Peyer's patch (tissue), 4 donors: ENCODE results near the gene LBX2. TPM values are rescaled to one million over a fixed set of nuclear protein-coding genes. Genes with fewer than 3 reads are reported as not detected.
A peak's percentile ranks its signal among the peaks of the same experiment; 100 is the strongest.

Source experiments
- DNase-seq, 3 donors: peaks; one replicate each; pipeline ENCODE4 v3.0.0-alpha.2; 2017 to 2019
- H3K27ac ChIP-seq, 4 donors: fragments of 200-600 bp; sonication (generic); one replicate each; pipeline ENCODE4 v1.5.1; 2016 to 2019
- H3K27me3 ChIP-seq, 2 donors: fragments of 200-600 bp; sonication (generic); one replicate each; pipeline ENCODE4 v1.5.1; 2019
- H3K36me3 ChIP-seq, 3 donors: fragments of 200-600 bp; sonication (generic); one replicate each; pipeline ENCODE4 v1.5.1; 2016 to 2019
- H3K4me1 ChIP-seq, 4 donors: fragments of 200-600 bp; sonication (generic); one replicate each; pipeline ENCODE4 v1.5.1; 2016 to 2019
- H3K4me3 ChIP-seq, 4 donors: fragments of 200-600 bp; sonication (generic); 1 replicate in 3 of 4; 2 replicates in 1 of 4; pipeline ENCODE4 v1.5.1; 2016 to 2019; ENCODE audit warnings: mild to moderate bottlenecking in 1 of 4
- H3K9me3 ChIP-seq, 4 donors: fragments of 200-600 bp; sonication (generic); one replicate each; pipeline ENCODE4 v1.5.1; 2016 to 2019; ENCODE audit warnings: mild to moderate bottlenecking in 1 of 4
- CTCF ChIP-seq, 6 experiments: fragments of 450-650 bp in 4 of 6; fragments of 200-600 bp in 2 of 6; sonication (generic) in 1 of 6; IDR thresholded peaks; one replicate each; pipeline ENCODE4 v1.5.1; 2017 to 2019; ENCODE audit warnings: antibody characterized with exemption in 6 of 6, mild to moderate bottlenecking in 3 of 6, moderate library complexity in 1 of 6
- POLR2A ChIP-seq, 2 donors: fragments of 450-650 bp; IDR thresholded peaks; one replicate each; pipeline ENCODE4 v1.5.1; 2017; ENCODE audit warnings: antibody characterized with exemption in 2 of 2, mild to moderate bottlenecking in 2 of 2, moderate library complexity in 2 of 2
- total RNA-seq, 4 donors: library from RNA; depleted of rRNA; stranded (reverse); fragments of >200 nt; gene quantifications; one replicate each; pipeline ENCODE4 v1.1.0, GENCODE V29; 2016

LBX2 gene
- total RNA-seq, 4 donors from 2014 or later = 2.8 to 6.9 (median 6.8) TPM; not detected in 1

GRCh38 chr2:74481961-74482800, 17.2 kb downstream of the LBX2 start:
- peaks cover 0 to 36% (median 13%) of the 10 kb centered on the region in 4 donors for H3K4me1 ChIP-seq
- peak overlapping the region; percentile 77 to 87 (median 80) for H3K4me3 ChIP-seq
- peaks cover 0 to 43% (median 0%) of the 10 kb centered on the region in 3 donors for H3K36me3 ChIP-seq
- H3K9me3 ChIP-seq = no peaks in the 10 kb centered on the region
- H3K27me3 ChIP-seq = no peaks in the 10 kb centered on the region
- peak overlapping the region; percentile 86 to 93 (median 92) for H3K27ac ChIP-seq
- DNase-seq = no peak
- TF ChIP-seq CTCF (IDR thresholded peaks at IDR 0.05) (no peak), POLR2A (IDR thresholded peaks at IDR 0.05) (no peak)

- peaks cover 0 to 47% (median 0%) of the 10 kb centered on the region in 3 donors for H3K36me3 ChIP-seq
- H3K27ac ChIP-seq = peak overlapping the region in 2 of 4 donors; percentile 93
Observed at GRCh38 chr2:74481431-74481830, 18.0 kb downstream of the LBX2 start.

GRCh38 chr2:74474899-74475298, 24.5 kb downstream of the LBX2 start:
- Histone ChIP-seq H3K9me3 (no peaks in the 10 kb centered on the region), H3K27ac (no peak overlapping the region), H3K4me1 (peaks cover 2 to 33% (median 7%) of the 10 kb centered on the region in 4 donors), H3K27me3 (no peaks in the 10 kb centered on the region), H3K36me3 (peaks cover 0 to 39% (median 0%) of the 10 kb centered on the region in 3 donors), H3K4me3 (no peak overlapping the region)
- DNase-seq = peak in 1 of 3 donors; percentile 47
- peak in 1 of 6 experiments; percentile 23 for TF ChIP-seq CTCF (IDR thresholded peaks at IDR 0.05)
- no peak for TF ChIP-seq POLR2A (IDR thresholded peaks at IDR 0.05)

More at GRCh38 chr2:74481431-74481830, 18.0 kb downstream of the LBX2 start:
- Histone ChIP-seq H3K27me3 (no peaks in the 10 kb centered on the region), H3K9me3 (no peaks in the 10 kb centered on the region), H3K4me3 (peak overlapping the region; percentile 77 to 87 (median 80)), H3K4me1 (peaks cover 0 to 40% (median 13%) of the 10 kb centered on the region in 4 donors)
- TF ChIP-seq CTCF (IDR thresholded peaks at IDR 0.05) = no peak
- TF ChIP-seq POLR2A (IDR thresholded peaks at IDR 0.05) = no peak
- no peak for DNase-seq

GRCh38 chr2:74474481-74474880, 24.9 kb downstream of the LBX2 start:
- Histone ChIP-seq H3K36me3 (peaks cover 0 to 35% (median 0%) of the 10 kb centered on the region in 3 donors), H3K4me3 (no peak overlapping the region), H3K27ac (no peak overlapping the region), H3K9me3 (no peaks in the 10 kb centered on the region), H3K27me3 (no peaks in the 10 kb centered on the region), H3K4me1 (peaks cover 2 to 29% (median 7%) of the 10 kb centered on the region in 4 donors)
- TF ChIP-seq CTCF (IDR thresholded peaks at IDR 0.05) (no peak), POLR2A (IDR thresholded peaks at IDR 0.05) (no peak)
- peak in 1 of 3 donors; percentile 47 for DNase-seq

- no peaks in the 10 kb centered on the region for H3K27me3 ChIP-seq
- DNase-seq = no peak
- peaks cover 0 to 28% (median 0%) of the 10 kb centered on the region in 3 donors for H3K36me3 ChIP-seq
- H3K27ac ChIP-seq = peak overlapping the region; percentile 79 to 92 (median 86)
- H3K9me3 ChIP-seq = no peaks in the 10 kb centered on the region
- peak overlapping the region; percentile 49 to 62 (median 60) for H3K4me3 ChIP-seq
- no peak for TF ChIP-seq POLR2A (IDR thresholded peaks at IDR 0.05)
- TF ChIP-seq CTCF (IDR thresholded peaks at IDR 0.05) = no peak
- peaks cover 2 to 29% (median 7%) of the 10 kb centered on the region in 4 donors for H3K4me1 ChIP-seq
Observed at GRCh38 chr2:74472945-74473258, 26.5 kb downstream of the LBX2 start.
